22Rv1 (cell line): ENCODE data around the gene RFX7.

Experiments
- ZFX ChIP-seq: fragments of 450-650 bp; IDR thresholded peaks from 2 replicates; pipeline ENCODE4 v1.6.1; 2017; ENCODE audit warnings: antibody characterized with exemption, borderline replicate concordance
- TF ChIP-seq, protein P1 (sequence below): fragments of 450-650 bp; IDR thresholded peaks from 2 replicates; pipeline ENCODE4 v1.5.1; 2017; ENCODE audit warnings: mild to moderate bottlenecking

- TF ChIP-seq, protein P1, sequence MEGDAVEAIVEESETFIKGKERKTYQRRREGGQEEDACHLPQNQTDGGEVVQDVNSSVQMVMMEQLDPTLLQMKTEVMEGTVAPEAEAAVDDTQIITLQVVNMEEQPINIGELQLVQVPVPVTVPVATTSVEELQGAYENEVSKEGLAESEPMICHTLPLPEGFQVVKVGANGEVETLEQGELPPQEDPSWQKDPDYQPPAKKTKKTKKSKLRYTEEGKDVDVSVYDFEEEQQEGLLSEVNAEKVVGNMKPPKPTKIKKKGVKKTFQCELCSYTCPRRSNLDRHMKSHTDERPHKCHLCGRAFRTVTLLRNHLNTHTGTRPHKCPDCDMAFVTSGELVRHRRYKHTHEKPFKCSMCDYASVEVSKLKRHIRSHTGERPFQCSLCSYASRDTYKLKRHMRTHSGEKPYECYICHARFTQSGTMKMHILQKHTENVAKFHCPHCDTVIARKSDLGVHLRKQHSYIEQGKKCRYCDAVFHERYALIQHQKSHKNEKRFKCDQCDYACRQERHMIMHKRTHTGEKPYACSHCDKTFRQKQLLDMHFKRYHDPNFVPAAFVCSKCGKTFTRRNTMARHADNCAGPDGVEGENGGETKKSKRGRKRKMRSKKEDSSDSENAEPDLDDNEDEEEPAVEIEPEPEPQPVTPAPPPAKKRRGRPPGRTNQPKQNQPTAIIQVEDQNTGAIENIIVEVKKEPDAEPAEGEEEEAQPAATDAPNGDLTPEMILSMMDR: no peak
- TF ChIP-seq ZFX: no peak
Measured at GRCh38 chr15:56174649-56175048, 69.0 kb downstream of the RFX7 start.
